Right lobe of liver (tissue), 6 donors: Measurements from ENCODE around the gene ADPRHL1. TPM values are rescaled to one million over a fixed set of nuclear protein-coding genes. Genes with fewer than 3 reads are reported as not detected.

ENCODE experiments used
- ATAC-seq, 4 donors: fragments of 200-7000 bp; cut with Tn5 transposase; one replicate each; pipeline ENCODE4 v1.9.1; 2020; ENCODE audit warnings: mild to moderate bottlenecking in 4 of 4, moderate library complexity in 4 of 4
- DNase-seq, 3 donors: peaks; one replicate each; pipeline ENCODE4 v3.0.0-alpha.2; 2020
- H3K27ac ChIP-seq, 3 donors: fragments of 200-600 bp; one replicate each; pipeline ENCODE4 v1.8.0; 2022
- H3K27me3 ChIP-seq, 2 donors: fragments of 200-600 bp; one replicate each; pipeline ENCODE4 v1.8.0; 2022
- H3K36me3 ChIP-seq, 4 donors: fragments of 200-600 bp; sonication (generic) in 1 of 4; one replicate each; pipeline versions ENCODE4 v1.5.1 to v1.8.0; 2017 to 2022; ENCODE audit warnings: control low read depth in 1 of 4
- H3K4me1 ChIP-seq, 4 donors: fragments of 200-600 bp; sonication (generic) in 1 of 4; one replicate each; pipeline versions ENCODE4 v1.5.1 to v1.8.0; 2017 to 2022; ENCODE audit warnings: control low read depth in 1 of 4
- H3K4me3 ChIP-seq, 3 donors: fragments of 200-600 bp; one replicate each; pipeline ENCODE4 v1.8.0; 2022
- H3K9me3 ChIP-seq, 4 donors: fragments of 200-600 bp; sonication (generic) in 1 of 4; one replicate each; pipeline versions ENCODE4 v1.5.1 to v1.8.0; 2017 to 2022; ENCODE audit warnings: control low read depth in 1 of 4
- CTCF ChIP-seq, 4 donors: fragments of 200-600 bp in 3 of 4; fragments of 450-650 bp in 1 of 4; IDR thresholded peaks; one replicate each; pipeline versions ENCODE4 v1.5.1 to v1.8.0; 2016 to 2022; ENCODE audit warnings: antibody characterized with exemption in 4 of 4, mild to moderate bottlenecking in 2 of 4
- POLR2A ChIP-seq: fragments of 450-650 bp; IDR thresholded peaks from one replicate; pipeline ENCODE4 v1.6.1; 2017; ENCODE audit warnings: antibody characterized with exemption, mild to moderate bottlenecking
- WGBS: methylation state at CpG from one replicate; pipeline ENCODE4 v1.1.6; 2018; ENCODE audit warnings: low coverage, low lambda C conversion rate; ENCODE audit not compliant: insufficient coverage; ENCODE audit errors: missing lambda C conversion rate; 5-methylcytosine and 5-hydroxymethylcytosine counted together
- intact Hi-C, 2 donors: fragments of 100-400 bp; cut with DNase I; formaldehyde crosslinking; loops; one replicate each; pipeline versions ENCODE4 v1.11.2 to v1.14.1; 2022
- long read RNA-seq: library from polyadenylated mRNA; unstranded; transcript quantifications from one replicate; pipeline ENCODE4 v2.0.0, GENCODE V29; 2019
- total RNA-seq, 6 experiments: library from RNA; depleted of rRNA in 2 of 6; stranded (reverse); fragments of >200 nt in 2 of 6; fragmentation: NEBNext Ultra II Directional in 3 of 6; extraction: Animal tissue kit (Norgen Biotek cat#: 25700) in 3 of 6; gene quantifications; one replicate each; pipeline versions ENCODE4 v1.1.0 to v1.2.4, GENCODE V29; 2016 to 2023
- donor health status: DM: no; HTN: yes; CAD: no.
- donor health status: DM: no; HTN: no; CAD: no.
- donor health status: DM: no; HTN: no; CAD: no.
- donor health status: DM: no; HTN: yes; CAD: no.
- donor health status: DM: no; HTN: yes; CAD: no.

ADPRHL1 gene
- 1 to 10 TPM in 4 of 6 experiments, under 1 TPM in 2; 0.37 to 1.7 (median 1.1) TPM for total RNA-seq
- long read RNA-seq = 0 reads

GRCh38 chr13:113452942-113453901, at the start of gene ADPRHL1:
Gene ADPRHL1, minus strand, starts transcription at chr13:113453488. Its CDS starts 51 bp downstream, at chr13:113453437.
- no peak within 1 kb of the TSS for H3K4me3 ChIP-seq
- ATAC-seq (no peak), DNase-seq (peak in 1 of 3 donors; percentile 34)
- TF ChIP-seq POLR2A = no peak
- TF ChIP-seq CTCF (IDR thresholded peaks at IDR 0.05) = no peak
- no peak within 1 kb of the TSS for H3K27ac ChIP-seq
- H3K36me3 ChIP-seq = peaks cover 0 to 7% (median 3%) of the 10 kb centered on the region in 4 donors
- H3K27me3 ChIP-seq = no peaks in the 10 kb centered on the region
- intact Hi-C loops = no loop called here
- no peaks in the 10 kb centered on the region for H3K4me1 ChIP-seq
- WGBS = 85% methylated on average over 21 of the region's 45 CpGs
- no peaks in the 10 kb centered on the region for H3K9me3 ChIP-seq

GRCh38 chr13:113502686-113503085, 49.4 kb upstream of the ADPRHL1 start:
- TF ChIP-seq CTCF (IDR thresholded peaks at IDR 0.05) = no peak
- TF ChIP-seq POLR2A = no peak
- intact Hi-C loops = no loop called here
- Histone ChIP-seq H3K9me3 (no peaks in the 10 kb centered on the region), H3K27me3 (no peaks in the 10 kb centered on the region), H3K36me3 (peaks cover 0 to 58% (median 34%) of the 10 kb centered on the region in 4 donors), H3K4me3 (no peak overlapping the region), H3K4me1 (no peaks in the 10 kb centered on the region), H3K27ac (no peak overlapping the region)
- DNase-seq (no peak), ATAC-seq (peak in 1 of 4 donors; percentile 24)
- whole genome bisulfite sequencing = 60% methylated on average over 1 of the region's 16 CpGs

- H3K9me3 ChIP-seq = no peaks in the 10 kb centered on the region
- no peak overlapping the region for H3K27ac ChIP-seq
- peaks cover 0 to 58% (median 34%) of the 10 kb centered on the region in 4 donors for H3K36me3 ChIP-seq
- ATAC-seq (no peak), DNase-seq (no peak)
- intact Hi-C loops = no loop called here
- TF ChIP-seq POLR2A (no peak), CTCF (IDR thresholded peaks at IDR 0.05) (no peak)
- H3K4me1 ChIP-seq = no peaks in the 10 kb centered on the region
- H3K27me3 ChIP-seq = no peaks in the 10 kb centered on the region
- 95% methylated on average over 5 of the region's 11 CpGs for WGBS
- no peak overlapping the region for H3K4me3 ChIP-seq
Measured at GRCh38 chr13:113500530-113501265, 47.4 kb upstream of the ADPRHL1 start.

DNA sequence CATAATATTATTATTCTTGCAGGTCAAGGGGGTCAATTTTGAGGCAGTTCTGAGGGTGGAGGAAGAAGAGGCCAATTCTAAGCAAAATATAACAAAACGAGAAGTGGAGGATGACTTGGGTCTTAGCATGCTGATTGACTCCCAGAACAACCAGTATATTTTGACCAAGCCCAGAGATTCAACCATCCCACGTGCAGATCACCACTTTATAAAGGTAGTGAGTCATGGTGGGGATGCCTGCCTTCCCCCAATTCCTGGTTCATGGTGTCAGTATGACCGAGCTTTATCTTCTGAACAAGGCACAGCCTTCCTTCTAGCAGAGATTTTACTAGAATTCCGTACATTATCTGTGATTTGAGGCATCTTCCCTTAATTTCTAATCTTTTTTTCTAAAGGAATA, 46.6 kb upstream of the ADPRHL1 start:
- DNase-seq = no peak
- whole genome bisulfite sequencing = 88% methylated on average over 4 of the region's 4 CpGs
- intact Hi-C loops = no loop called here
- Histone ChIP-seq H3K4me3 (no peak overlapping the region), H3K27me3 (no peaks in the 10 kb centered on the region), H3K27ac (no peak overlapping the region), H3K36me3 (peaks cover 0 to 58% (median 34%) of the 10 kb centered on the region in 4 donors), H3K9me3 (no peaks in the 10 kb centered on the region), H3K4me1 (no peaks in the 10 kb centered on the region)
- ATAC-seq = no peak
- TF ChIP-seq CTCF (IDR thresholded peaks at IDR 0.05) (no peak), POLR2A (no peak)
